Posterior vena cava (tissue), 2 donors: Measurements from ENCODE around the gene SETD3. TPM values are rescaled to one million over a fixed set of nuclear protein-coding genes. Genes with fewer than 3 reads are reported as not detected.

Experiments used
- DNase-seq: peaks from one replicate; pipeline ENCODE4 v3.0.0-alpha.2; 2020; ENCODE audit warnings: low spot score
- intact Hi-C, 2 donors: fragments of 100-400 bp; cut with DNase I; formaldehyde crosslinking; loops; one replicate each; pipeline versions ENCODE4 v1.14.1 to v1.14.2; 2022 to 2023
- total RNA-seq, 2 donors: library from RNA; stranded (reverse); fragmentation: NEBNext Ultra II Directional; extraction: Animal tissue kit (Norgen Biotek cat#: 25700); gene quantifications; one replicate each; pipeline ENCODE4 v1.2.1, GENCODE V29; 2021
- donor health status: DM: yes; HTN: yes; CAD: no.
- donor health status: DM: yes; HTN: yes; CAD: no.

SETD3 gene
- total RNA-seq, 2 donors from 2014 or later: 74.5 to 103 TPM

GRCh38 chr14:99413172-99413571 is 67.5 kb downstream of the SETD3 start:
- no peak for DNase-seq
- intact Hi-C loops: no loop called here

- DNase-seq: no peak
- intact Hi-C loops: no loop called here
Observed at GRCh38 chr14:99412117-99413061, 68.3 kb downstream of the SETD3 start.

- DNase-seq: no peak
- intact Hi-C loops: no loop called here
Observed at GRCh38 chr14:99410019-99410418, 70.6 kb downstream of the SETD3 start.

DNA sequence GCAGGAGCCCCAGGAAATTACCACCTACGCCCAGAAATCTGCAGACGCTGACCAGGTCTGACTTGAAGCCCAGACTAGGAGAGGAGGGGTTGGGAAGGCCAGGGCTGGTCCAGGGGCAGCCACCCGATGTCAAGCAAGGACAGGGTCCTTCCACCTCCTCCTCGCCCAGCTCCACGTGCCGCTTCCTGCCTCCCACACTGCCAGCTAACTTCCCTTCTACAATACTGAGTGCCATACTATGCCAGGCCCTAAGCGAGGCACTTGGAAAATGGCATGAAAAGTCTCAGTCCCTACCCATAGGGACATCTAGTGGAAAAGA is 71.7 kb downstream of the SETD3 start:
- no peak for DNase-seq
- intact Hi-C loops: no loop called here

DNA sequence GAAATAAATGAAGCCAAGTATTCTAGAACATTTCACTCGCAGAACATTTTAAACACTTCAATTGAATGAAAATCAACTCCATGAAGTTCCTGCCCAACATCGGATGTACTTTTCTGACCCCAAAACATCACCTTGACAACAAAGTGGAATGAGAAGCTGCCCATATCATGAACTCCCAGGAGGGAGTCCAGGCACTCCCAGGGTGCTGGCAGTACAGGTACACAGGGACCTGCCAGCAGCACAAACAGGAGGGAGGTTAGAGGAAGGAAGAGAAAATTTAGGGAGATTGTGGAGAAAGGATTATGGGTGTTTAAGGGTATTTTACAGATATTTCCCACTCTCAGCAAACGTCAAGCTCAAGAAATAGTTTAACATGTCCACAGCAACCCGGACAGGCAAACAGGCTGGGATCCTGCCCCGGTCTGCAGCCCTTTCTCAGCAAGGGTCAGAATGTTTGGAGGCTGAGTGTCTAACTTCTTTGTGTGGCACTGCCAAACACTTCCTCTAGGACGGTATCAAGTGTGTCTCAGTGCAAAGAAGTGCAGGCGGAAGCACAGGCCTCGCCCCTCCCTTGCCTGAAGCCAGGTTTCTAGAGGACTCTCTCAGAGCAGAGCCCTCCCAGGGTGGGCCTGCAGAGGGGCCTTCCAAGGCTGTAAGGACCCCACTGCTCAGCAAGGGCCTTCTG is 72.2 kb downstream of the SETD3 start:
- DNase-seq: no peak
- intact Hi-C loops: no loop called here

DNA sequence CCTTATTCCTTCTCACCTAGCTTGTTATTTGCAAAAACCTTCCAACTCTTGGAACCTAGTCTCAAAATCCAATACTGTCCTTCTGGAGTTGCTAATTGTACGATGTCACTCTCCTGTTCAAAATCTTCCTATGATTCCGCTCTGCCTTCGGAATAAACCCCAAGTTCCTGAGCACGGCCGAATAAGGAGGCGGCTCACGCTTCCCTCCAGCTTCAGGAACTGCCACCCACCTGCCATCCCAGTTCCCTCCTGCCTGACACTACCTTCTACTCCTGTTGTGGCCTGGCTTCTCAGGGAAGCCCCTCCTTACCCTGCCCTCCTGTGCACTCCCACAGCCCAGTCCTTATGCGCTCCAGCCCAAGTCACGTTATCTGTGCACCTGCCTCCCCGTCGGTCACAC is 73.2 kb downstream of the SETD3 start:
- intact Hi-C loops: loop anchor here in 1 of 2 donors (2.0 kb wide), 1 partner anchor 79 kb away; no protein-coding TSS in a partner anchor
- DNase-seq: no peak

DNA sequence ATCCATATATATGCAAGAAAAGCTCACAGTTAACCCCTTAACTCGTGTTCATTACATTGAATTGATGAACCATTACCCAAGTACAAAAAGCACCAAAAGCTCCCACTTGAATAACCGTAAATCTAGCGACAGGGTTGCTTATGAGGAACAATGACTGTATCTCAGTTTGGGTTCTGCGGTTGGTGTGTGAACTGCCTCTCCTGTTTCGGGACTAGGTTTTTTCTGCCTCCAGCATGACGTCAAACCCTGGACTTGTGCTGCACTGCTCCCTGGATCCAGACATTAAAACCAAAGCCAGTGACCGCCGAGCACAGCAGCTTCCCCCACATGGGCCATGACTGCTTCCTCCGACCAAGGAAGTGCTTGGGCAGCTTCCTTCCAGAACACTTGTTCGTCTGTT is 77.7 kb downstream of the SETD3 start:
- no peak for DNase-seq
- intact Hi-C loops: no loop called here

GRCh38 chr14:99402285-99402648 is 78.4 kb downstream of the SETD3 start:
- intact Hi-C loops: no loop called here
- no peak for DNase-seq

DNA sequence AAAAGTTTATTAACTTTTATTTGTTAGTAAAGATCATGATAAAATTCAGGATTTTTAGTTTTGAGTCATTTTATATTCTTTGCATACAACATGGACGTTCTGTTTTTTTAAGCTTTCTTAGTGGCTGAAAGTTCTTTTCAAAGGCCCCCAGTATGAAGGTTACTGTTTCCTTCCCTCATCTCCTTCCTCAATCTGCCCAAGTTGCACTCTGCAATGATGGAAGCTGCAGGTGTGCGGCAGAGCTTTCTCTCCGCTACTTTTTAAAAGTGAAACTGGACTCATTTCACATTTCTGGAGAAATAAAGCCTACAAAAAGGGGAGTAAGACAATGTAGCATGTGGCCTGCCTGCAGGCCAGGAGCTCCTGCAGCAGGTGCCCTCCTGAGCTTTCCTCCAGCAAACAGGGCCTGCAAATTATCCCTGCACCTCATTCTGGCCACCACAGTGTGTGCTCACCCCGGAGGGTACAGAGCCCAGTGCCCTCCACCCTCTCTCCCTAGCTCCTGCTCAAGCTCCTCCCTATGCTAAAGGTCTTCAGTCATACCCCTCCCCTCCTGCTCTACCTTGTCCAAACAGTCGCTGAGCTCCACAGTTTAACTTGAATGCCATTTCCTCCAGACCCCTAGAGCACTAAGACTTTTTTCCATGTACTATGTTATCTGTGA is 78.9 kb downstream of the SETD3 start:
- DNase-seq: no peak
- intact Hi-C loops: no loop called here

DNA sequence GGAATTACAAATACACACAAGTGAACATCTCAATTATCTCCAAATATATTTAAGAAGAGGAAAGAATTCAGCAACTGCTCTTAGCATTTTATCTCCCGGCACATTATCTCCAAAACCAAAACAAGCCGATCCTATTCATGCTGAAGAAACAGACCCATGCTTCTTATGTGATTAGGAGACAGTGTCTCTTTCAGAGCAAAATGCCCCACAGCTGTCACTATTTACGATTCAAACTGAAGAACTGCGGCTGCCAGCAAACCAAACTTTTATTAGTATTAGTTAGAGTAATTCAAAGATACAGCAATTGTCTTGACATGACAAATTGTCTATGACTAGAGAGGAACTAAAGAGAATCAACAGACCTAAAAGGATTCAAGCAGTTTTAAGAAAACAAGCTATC is 79.4 kb downstream of the SETD3 start:
- no peak for DNase-seq
- intact Hi-C loops: no loop called here

- intact Hi-C loops: no loop called here
- no peak for DNase-seq
Observed at GRCh38 chr14:99397698-99398097, 83.0 kb downstream of the SETD3 start.

- intact Hi-C loops: no loop called here
Observed at GRCh38 chr14:99395909-99396530, 84.6 kb downstream of the SETD3 start.

GRCh38 chr14:99394602-99395156 is 86.0 kb downstream of the SETD3 start:
- no peak for DNase-seq
- intact Hi-C loops: no loop called here

More at GRCh38 chr14:99395909-99396530, 84.6 kb downstream of the SETD3 start:
- DNase-seq: no peak

DNA sequence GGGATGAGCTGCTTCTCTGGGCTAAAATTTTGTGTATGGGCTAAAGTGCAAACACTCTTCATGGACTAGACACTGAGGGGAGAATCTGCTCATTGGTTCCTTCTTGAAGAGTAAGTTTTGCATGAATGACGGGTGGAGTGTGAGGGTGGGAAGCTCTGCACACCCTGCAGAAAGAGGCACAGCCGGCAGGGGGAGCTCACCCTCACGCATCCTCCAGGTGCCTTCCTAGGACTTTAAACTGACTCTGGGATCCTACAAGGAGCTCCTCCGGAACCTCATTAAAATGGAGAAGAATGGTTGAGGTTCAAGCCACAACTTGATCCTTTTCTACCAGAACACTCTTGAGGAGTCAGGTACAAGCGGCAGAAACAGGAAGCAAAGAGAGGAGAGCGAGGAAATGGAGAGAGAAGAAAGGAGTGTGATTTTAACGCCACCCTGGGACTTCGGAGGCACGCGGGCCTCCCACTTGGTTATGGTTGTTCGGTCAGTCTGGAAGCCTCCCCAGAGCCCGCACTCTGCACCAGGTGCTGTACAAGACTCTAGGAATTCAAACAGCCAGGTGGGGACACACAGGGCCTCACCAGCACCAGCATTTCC is 87.5 kb downstream of the SETD3 start:
- no peak for DNase-seq
- intact Hi-C loops: no loop called here

- no peak for DNase-seq
- intact Hi-C loops: no loop called here
Observed at GRCh38 chr14:99391671-99392070, 89.0 kb downstream of the SETD3 start.

DNA sequence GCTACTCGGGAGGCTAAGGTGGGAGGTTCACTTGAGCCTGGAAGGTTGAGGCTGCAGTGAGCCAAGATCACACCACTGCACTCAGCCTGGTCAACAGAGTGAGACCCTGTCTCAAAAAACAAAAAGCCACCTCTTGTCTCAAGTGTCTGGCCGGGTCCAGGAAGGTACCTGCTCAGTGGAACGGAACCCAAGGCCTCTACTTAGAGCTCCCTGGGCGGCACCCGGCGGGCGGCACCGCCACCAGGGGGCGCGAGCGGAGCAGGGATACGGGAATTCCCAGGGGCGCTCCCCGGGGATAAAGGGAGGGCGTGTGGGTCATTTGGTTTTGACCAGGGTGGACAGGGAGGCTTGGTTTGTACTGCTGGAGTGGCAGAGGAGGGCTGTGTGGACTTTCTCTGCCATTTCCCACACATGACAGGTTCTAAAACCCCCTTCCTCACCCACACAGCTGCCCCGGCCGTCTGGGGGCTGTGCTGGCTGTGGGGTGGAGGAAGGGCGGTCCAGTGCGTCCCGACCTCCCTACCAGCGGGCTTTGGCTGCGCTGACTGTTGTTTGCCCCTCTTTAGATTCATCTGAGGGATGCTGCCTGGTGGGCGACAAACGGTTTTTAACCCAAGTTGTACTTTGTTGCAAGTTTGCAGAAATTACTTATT is 91.4 kb downstream of the SETD3 start:
- intact Hi-C loops: no loop called here
- no peak for DNase-seq

GRCh38 chr14:99388286-99388685 is 92.4 kb downstream of the SETD3 start:
- no peak for DNase-seq
- intact Hi-C loops: no loop called here

GRCh38 chr14:99387880-99388279 is 92.8 kb downstream of the SETD3 start:
- intact Hi-C loops: no loop called here
- DNase-seq: no peak
